Mesothelial cell of epicardium (in vitro differentiated cells): ENCODE results near the gene LHFPL6. TPM values are rescaled to one million over a fixed set of nuclear protein-coding genes. Genes with fewer than 3 reads are reported as not detected.
A peak's percentile ranks its signal among the peaks of the same experiment; 100 is the strongest.

Source experiments
- DNase-seq, 2 experiments: peaks; one replicate each; pipeline ENCODE4 v3.0.0; 2021; ENCODE audit warnings: low spot score in 2 of 2; ENCODE audit not compliant: unreplicated experiment in 2 of 2
- H3K27ac Mint-ChIP-seq: 2 replicates; pipeline ENCODE4 v1.8.0; 2021; ENCODE audit warnings: mixed read lengths
- H3K27me3 Mint-ChIP-seq: 2 replicates; pipeline ENCODE4 v1.8.0; 2021; ENCODE audit warnings: low read depth, mixed read lengths
- H3K36me3 Mint-ChIP-seq: 2 replicates; pipeline ENCODE4 v1.8.0; 2021; ENCODE audit warnings: mixed read lengths
- H3K4me1 Mint-ChIP-seq: 2 replicates; pipeline ENCODE4 v1.8.0; 2021; ENCODE audit warnings: mixed read lengths
- H3K4me3 Mint-ChIP-seq: 2 replicates; pipeline ENCODE4 v1.8.0; 2021; ENCODE audit warnings: mild to moderate bottlenecking, moderate library complexity, mixed read lengths
- H3K9me3 Mint-ChIP-seq: 2 replicates; pipeline ENCODE4 v1.8.0; 2021; ENCODE audit warnings: mixed read lengths
- total RNA-seq: library from RNA; stranded (reverse); gene quantifications from 3 replicates; pipeline ENCODE4 v1.2.1, GENCODE V29; 2021
- TF ChIP-seq, protein P1 (sequence below): fragments of 200-600 bp; sonication (generic); IDR thresholded peaks from one replicate; pipeline ENCODE4 v1.5.0; 2021; ENCODE audit warnings: antibody characterized with exemption; ENCODE audit not compliant: unreplicated experiment

Gene LHFPL6
- total RNA-seq, 1 donor from 2014 or later = 18.2 TPM

DNA sequence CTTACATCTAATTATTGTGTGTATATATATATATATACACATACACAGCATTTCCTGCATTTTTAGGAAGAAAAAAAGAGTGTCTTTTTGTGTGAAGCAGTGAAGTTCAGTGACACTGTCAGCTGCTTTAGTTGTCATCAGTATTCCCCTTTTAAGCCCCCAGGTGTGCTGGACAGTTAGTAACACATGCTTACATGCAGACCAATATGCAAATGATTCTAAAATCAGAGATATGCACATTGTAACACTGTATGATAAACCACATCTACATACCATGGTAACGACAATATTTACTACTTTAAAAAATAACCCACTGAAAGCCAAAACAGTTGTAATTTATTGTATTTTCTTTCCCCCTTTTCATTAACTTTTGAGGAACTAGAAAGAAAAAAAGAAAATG, 16.8 kb downstream of the LHFPL6 start:
- TF ChIP-seq, protein P1, sequence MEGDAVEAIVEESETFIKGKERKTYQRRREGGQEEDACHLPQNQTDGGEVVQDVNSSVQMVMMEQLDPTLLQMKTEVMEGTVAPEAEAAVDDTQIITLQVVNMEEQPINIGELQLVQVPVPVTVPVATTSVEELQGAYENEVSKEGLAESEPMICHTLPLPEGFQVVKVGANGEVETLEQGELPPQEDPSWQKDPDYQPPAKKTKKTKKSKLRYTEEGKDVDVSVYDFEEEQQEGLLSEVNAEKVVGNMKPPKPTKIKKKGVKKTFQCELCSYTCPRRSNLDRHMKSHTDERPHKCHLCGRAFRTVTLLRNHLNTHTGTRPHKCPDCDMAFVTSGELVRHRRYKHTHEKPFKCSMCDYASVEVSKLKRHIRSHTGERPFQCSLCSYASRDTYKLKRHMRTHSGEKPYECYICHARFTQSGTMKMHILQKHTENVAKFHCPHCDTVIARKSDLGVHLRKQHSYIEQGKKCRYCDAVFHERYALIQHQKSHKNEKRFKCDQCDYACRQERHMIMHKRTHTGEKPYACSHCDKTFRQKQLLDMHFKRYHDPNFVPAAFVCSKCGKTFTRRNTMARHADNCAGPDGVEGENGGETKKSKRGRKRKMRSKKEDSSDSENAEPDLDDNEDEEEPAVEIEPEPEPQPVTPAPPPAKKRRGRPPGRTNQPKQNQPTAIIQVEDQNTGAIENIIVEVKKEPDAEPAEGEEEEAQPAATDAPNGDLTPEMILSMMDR = no peak
- Mint-ChIP-seq H3K4me3 (no peak overlapping the region), H3K36me3 (peaks cover 2% of the 10 kb centered on the region), H3K4me1 (no peaks in the 10 kb centered on the region), H3K27ac (no peak overlapping the region), H3K27me3 (peaks cover 11% of the 10 kb centered on the region), H3K9me3 (no peaks in the 10 kb centered on the region)
- no peak for DNase-seq

DNA sequence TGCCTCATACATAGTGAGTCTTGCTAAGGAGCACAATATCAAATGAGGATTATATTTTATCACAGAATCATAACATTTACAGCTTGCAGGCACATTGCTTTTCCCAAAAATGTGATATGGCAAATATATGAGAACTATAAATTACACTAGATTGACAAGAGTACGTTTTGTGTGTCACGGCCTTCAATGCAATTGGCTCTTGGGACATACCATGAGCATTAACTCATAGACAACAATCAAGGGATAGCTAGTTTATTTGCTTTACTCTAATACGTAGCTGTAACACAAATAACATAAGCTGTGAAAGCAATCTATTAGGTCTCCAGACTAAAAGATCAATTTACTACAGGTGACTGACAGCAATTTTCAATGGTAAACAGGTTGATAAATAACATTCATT, 17.8 kb downstream of the LHFPL6 start:
- peaks cover 14% of the 10 kb centered on the region for H3K27me3 Mint-ChIP-seq
- H3K27ac Mint-ChIP-seq = no peak overlapping the region
- no peaks in the 10 kb centered on the region for H3K4me1 Mint-ChIP-seq
- no peak overlapping the region for H3K4me3 Mint-ChIP-seq
- H3K9me3 Mint-ChIP-seq = no peaks in the 10 kb centered on the region
- DNase-seq = no peak
- peaks cover 2% of the 10 kb centered on the region for H3K36me3 Mint-ChIP-seq
- TF ChIP-seq, protein P1 = no peak

DNA sequence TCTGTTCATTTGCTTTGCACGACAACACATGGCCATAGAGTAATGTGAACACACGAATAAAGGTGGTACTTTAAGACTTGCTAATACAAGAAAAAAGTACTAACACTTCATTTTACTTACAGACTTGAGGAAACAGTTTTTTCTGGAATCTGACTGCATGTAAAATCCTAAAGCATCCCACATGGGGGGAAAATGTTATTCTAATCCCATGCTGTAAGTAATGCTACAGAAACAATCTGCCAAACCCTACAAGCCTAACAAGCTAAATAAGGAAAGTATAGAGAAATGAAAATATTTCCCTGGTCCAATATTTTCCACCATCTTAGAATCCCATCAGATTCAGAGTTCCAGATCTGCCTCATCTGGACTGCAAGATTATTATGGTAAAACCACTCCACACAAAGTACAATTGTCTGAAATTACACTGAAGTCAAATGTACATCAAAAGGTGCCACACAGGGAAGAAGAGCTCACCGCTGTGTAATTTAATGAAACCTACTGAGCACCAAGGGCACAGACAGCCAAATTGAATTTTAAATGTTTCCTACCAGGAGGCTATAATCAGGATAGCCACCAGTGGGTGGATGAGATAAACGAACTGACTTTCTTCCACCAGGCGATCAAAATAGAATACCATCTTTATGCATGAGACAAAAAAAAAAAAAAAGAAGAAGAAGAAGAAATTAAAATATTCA, 22.0 kb downstream of the LHFPL6 start:
- peaks cover 22% of the 10 kb centered on the region for H3K27me3 Mint-ChIP-seq
- H3K9me3 Mint-ChIP-seq = no peaks in the 10 kb centered on the region
- peaks cover 2% of the 10 kb centered on the region for H3K36me3 Mint-ChIP-seq
- TF ChIP-seq, protein P1 = no peak
- H3K4me1 Mint-ChIP-seq = peaks cover 18% of the 10 kb centered on the region
- H3K27ac Mint-ChIP-seq = no peak overlapping the region
- no peak for DNase-seq
- no peak overlapping the region for H3K4me3 Mint-ChIP-seq

DNA sequence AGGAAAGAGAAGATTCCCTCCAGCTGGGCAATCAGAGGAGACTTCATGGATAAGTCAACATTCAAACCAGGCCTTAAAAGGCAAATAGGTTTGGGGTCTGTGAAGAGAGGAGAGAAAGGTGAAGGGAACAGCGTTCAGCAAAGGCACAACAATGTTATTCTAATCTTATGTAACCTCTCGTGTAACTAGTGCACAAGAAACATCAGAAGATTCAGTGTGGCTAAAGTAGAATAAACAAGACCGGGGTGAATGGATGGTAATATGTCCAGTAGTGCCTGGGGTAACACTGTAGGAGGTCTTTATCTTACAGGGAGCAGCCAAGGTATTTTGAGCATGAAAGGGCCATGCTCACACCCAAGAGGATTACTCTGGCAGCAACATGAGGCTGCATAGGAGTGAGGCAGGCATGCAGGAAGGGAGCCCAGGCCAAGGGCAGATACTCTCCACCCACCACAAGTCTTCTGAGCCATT, 24.1 kb downstream of the LHFPL6 start:
- DNase-seq = no peak
- TF ChIP-seq, protein P1 = no peak
- Mint-ChIP-seq H3K9me3 (no peaks in the 10 kb centered on the region), H3K27ac (no peak overlapping the region), H3K36me3 (peaks cover 2% of the 10 kb centered on the region), H3K27me3 (peaks cover 34% of the 10 kb centered on the region), H3K4me3 (no peak overlapping the region), H3K4me1 (peaks cover 21% of the 10 kb centered on the region)

DNA sequence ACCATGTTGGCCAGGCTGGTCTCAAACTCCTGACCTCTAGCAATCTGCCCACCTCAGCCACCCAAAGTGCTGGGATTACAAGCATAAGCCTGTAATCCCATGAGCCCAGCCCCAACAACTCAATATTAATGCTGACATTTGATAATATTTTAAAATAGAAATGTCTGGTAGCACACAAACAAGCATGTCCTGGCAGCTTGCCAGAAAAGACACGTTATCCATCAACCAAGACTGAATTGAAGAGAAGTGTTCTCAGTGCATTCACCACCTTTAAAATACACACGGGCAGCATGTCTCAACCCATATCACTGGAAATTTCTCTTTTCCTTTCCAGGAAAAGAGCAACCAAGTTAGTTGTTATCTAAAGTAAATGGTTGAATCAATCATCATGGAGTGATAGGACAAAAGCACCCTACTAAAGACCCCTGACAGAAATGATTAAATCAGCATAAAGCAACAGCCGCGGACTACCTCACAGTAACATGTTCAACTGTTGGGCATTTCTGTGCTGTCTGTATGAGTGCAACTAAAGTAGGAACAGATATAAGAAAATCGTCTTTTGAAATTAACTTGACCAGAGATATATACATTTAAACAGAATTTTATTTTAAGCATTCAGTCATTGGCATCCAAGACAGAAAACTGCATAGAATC, 25.0 kb downstream of the LHFPL6 start:
- Mint-ChIP-seq H3K27me3 (peaks cover 34% of the 10 kb centered on the region), H3K4me3 (no peak overlapping the region), H3K36me3 (peaks cover 2% of the 10 kb centered on the region), H3K4me1 (peaks cover 21% of the 10 kb centered on the region), H3K27ac (peak overlapping the region; percentile 1), H3K9me3 (no peaks in the 10 kb centered on the region)
- TF ChIP-seq, protein P1 = no peak
- peak in 1 of 2 experiments; percentile 47 for DNase-seq
